ENCODE results near the gene NDUFV3.
"Not testable (repeated sequence)": the region's sequence is repeated elsewhere in the genome, so short reads cannot be mapped to it uniquely, and the experiment has no call there.

Gene NDUFV3

GRCh38 chr21:42931560-42932235 is 38.6 kb downstream of the NDUFV3 start:
- no peak for TF ChIP-seq CTCF (IDR thresholded peaks at IDR 0.05; ENCODE audit: borderline replicate concordance, extremely low read depth, low read length, poor library complexity, severe bottlenecking)
- no peak for TF ChIP-seq EZH2 (IDR thresholded peaks at IDR 0.05; ENCODE audit: borderline replicate concordance, low read depth, low read length, severe bottlenecking)
- Histone ChIP-seq H3K36me3 (ENCODE audit: insufficient read depth, low read length) (no peaks in the 10 kb centered on the region), H3K27me3 (ENCODE audit: insufficient read depth, low read length, poor library complexity) (no peaks in the 10 kb centered on the region), H4K20me1 (ENCODE audit: insufficient read depth, low read length) (no peaks in the 10 kb centered on the region), H3K79me2 (ENCODE audit: insufficient read depth, low read length) (no peaks in the 10 kb centered on the region), H2AFZ (ENCODE audit: low read depth, low read length) (no peak overlapping the region), H3K4me1 (ENCODE audit: insufficient read depth, low read length) (no peaks in the 10 kb centered on the region), H3K9ac (ENCODE audit: low read depth, low read length) (no peak overlapping the region), H3K4me2 (ENCODE audit: insufficient read depth, low read length) (no peak overlapping the region), H3K9me3 (ENCODE audit: insufficient read depth, low read length, severe bottlenecking) (no peaks in the 10 kb centered on the region), H3K27ac (ENCODE audit: low read length) (no peak overlapping the region), H3K4me3 (ENCODE audit: low read depth in 1 of 2, low read length in 2 of 2) (no peak overlapping the region)
- ATAC-seq (ENCODE audit: insufficient read depth, low read depth) (no peak), DNase-seq (no peak)

- H3K27ac ChIP-seq (ENCODE audit: low read length); ATAC-seq (ENCODE audit: insufficient read depth, low read depth); H3K4me1 ChIP-seq (ENCODE audit: insufficient read depth, low read length); H3K9me3 ChIP-seq (ENCODE audit: insufficient read depth, low read length, severe bottlenecking); H3K27me3 ChIP-seq (ENCODE audit: insufficient read depth, low read length, poor library complexity); H3K4me2 ChIP-seq (ENCODE audit: insufficient read depth, low read length); H2AFZ ChIP-seq (ENCODE audit: low read depth, low read length); DNase-seq; H3K36me3 ChIP-seq (ENCODE audit: insufficient read depth, low read length); H3K79me2 ChIP-seq (ENCODE audit: insufficient read depth, low read length); H4K20me1 ChIP-seq (ENCODE audit: insufficient read depth, low read length); H3K9ac ChIP-seq (ENCODE audit: low read depth, low read length); H3K4me3 ChIP-seq (ENCODE audit: low read depth in 1 of 2, low read length in 2 of 2): not testable (repeated sequence)
These were observed 39.4 kb downstream of the NDUFV3 start for GRCh38 chr21:42932378-42933136.

GRCh38 chr21:42933137-42933970 is 40.2 kb downstream of the NDUFV3 start:
- H4K20me1 ChIP-seq (ENCODE audit: insufficient read depth, low read length); H3K9ac ChIP-seq (ENCODE audit: low read depth, low read length); H3K4me1 ChIP-seq (ENCODE audit: insufficient read depth, low read length); H3K27me3 ChIP-seq (ENCODE audit: insufficient read depth, low read length, poor library complexity); H3K36me3 ChIP-seq (ENCODE audit: insufficient read depth, low read length); H3K9me3 ChIP-seq (ENCODE audit: insufficient read depth, low read length, severe bottlenecking); DNase-seq; H3K79me2 ChIP-seq (ENCODE audit: insufficient read depth, low read length); ATAC-seq (ENCODE audit: insufficient read depth, low read depth); H3K4me3 ChIP-seq (ENCODE audit: low read depth in 1 of 2, low read length in 2 of 2); H2AFZ ChIP-seq (ENCODE audit: low read depth, low read length); H3K4me2 ChIP-seq (ENCODE audit: insufficient read depth, low read length); H3K27ac ChIP-seq (ENCODE audit: low read length): not testable (repeated sequence)

GRCh38 chr21:42933973-42934372 is 40.9 kb downstream of the NDUFV3 start:
- not testable (repeated sequence) for H3K4me3 ChIP-seq (ENCODE audit: low read depth in 1 of 2, low read length in 2 of 2); H4K20me1 ChIP-seq (ENCODE audit: insufficient read depth, low read length); H3K9me3 ChIP-seq (ENCODE audit: insufficient read depth, low read length, severe bottlenecking); H3K4me1 ChIP-seq (ENCODE audit: insufficient read depth, low read length); H2AFZ ChIP-seq (ENCODE audit: low read depth, low read length); DNase-seq; H3K36me3 ChIP-seq (ENCODE audit: insufficient read depth, low read length); H3K27me3 ChIP-seq (ENCODE audit: insufficient read depth, low read length, poor library complexity); H3K4me2 ChIP-seq (ENCODE audit: insufficient read depth, low read length); H3K9ac ChIP-seq (ENCODE audit: low read depth, low read length); H3K27ac ChIP-seq (ENCODE audit: low read length); ATAC-seq (ENCODE audit: insufficient read depth, low read depth); H3K79me2 ChIP-seq (ENCODE audit: insufficient read depth, low read length)

- not testable (repeated sequence) for H4K20me1 ChIP-seq (ENCODE audit: insufficient read depth, low read length); H3K27ac ChIP-seq (ENCODE audit: low read length); H3K4me2 ChIP-seq (ENCODE audit: insufficient read depth, low read length); H3K27me3 ChIP-seq (ENCODE audit: insufficient read depth, low read length, poor library complexity); H3K4me3 ChIP-seq (ENCODE audit: low read depth in 1 of 2, low read length in 2 of 2); DNase-seq; H3K9me3 ChIP-seq (ENCODE audit: insufficient read depth, low read length, severe bottlenecking); H3K79me2 ChIP-seq (ENCODE audit: insufficient read depth, low read length); ATAC-seq (ENCODE audit: insufficient read depth, low read depth); H2AFZ ChIP-seq (ENCODE audit: low read depth, low read length); H3K9ac ChIP-seq (ENCODE audit: low read depth, low read length); H3K36me3 ChIP-seq (ENCODE audit: insufficient read depth, low read length); H3K4me1 ChIP-seq (ENCODE audit: insufficient read depth, low read length)
These were observed 43.3 kb downstream of the NDUFV3 start for GRCh38 chr21:42936360-42936759.

- H3K36me3 ChIP-seq (ENCODE audit: insufficient read depth, low read length); H2AFZ ChIP-seq (ENCODE audit: low read depth, low read length); H3K9me3 ChIP-seq (ENCODE audit: insufficient read depth, low read length, severe bottlenecking); H3K4me1 ChIP-seq (ENCODE audit: insufficient read depth, low read length); H3K9ac ChIP-seq (ENCODE audit: low read depth, low read length); H3K27me3 ChIP-seq (ENCODE audit: insufficient read depth, low read length, poor library complexity); DNase-seq; H3K4me3 ChIP-seq (ENCODE audit: low read depth in 1 of 2, low read length in 2 of 2); H3K79me2 ChIP-seq (ENCODE audit: insufficient read depth, low read length); ATAC-seq (ENCODE audit: insufficient read depth, low read depth); H4K20me1 ChIP-seq (ENCODE audit: insufficient read depth, low read length); H3K27ac ChIP-seq (ENCODE audit: low read length); H3K4me2 ChIP-seq (ENCODE audit: insufficient read depth, low read length): not testable (repeated sequence)
These were observed 44.2 kb downstream of the NDUFV3 start for GRCh38 chr21:42937034-42937940.
